Measurements from ENCODE around the gene NHLH1. TPM values are rescaled to one million over a fixed set of nuclear protein-coding genes. Genes with fewer than 3 reads are reported as not detected.

The NHLH1 gene
- total and polyA plus RNA-seq, 4 donors, result 0.08 TPM; not detected in 3

- H3K4me1 ChIP-seq (ENCODE audit: control insufficient read depth in 4 of 4, insufficient read depth in 4 of 4, low read length in 3 of 4), result peaks cover 4 to 12% (median 10%) of the 10 kb centered on the region in 4 donors
Observed at GRCh38 chr1:160346958-160347357, 19.9 kb upstream of the NHLH1 start.

GRCh38 chr1:160351629-160352028, 15.2 kb upstream of the NHLH1 start:
- H3K9me3 ChIP-seq (ENCODE audit: control insufficient read depth in 4 of 4, low read length in 3 of 4), result no peaks in the 10 kb centered on the region
- peaks cover 26 to 84% (median 82%) of the 10 kb centered on the region in 4 donors for H3K36me3 ChIP-seq (ENCODE audit: control insufficient read depth in 4 of 4, insufficient read depth in 3 of 4, low read depth in 1 of 4, low read length in 3 of 4)
- WGBS, result 90% methylated on average over 4 of the region's 4 CpGs
- no peak for TF ChIP-seq FOXA2 (IDR thresholded peaks at IDR 0.05)
- no peak for TF ChIP-seq GABPA (IDR thresholded peaks at IDR 0.05 in 1 of 2, conservative IDR thresholded peaks at IDR 0.05 in 1 of 2)
- no peak for TF ChIP-seq TAF1 (conservative IDR thresholded peaks at IDR 0.05)
- no peak for TF ChIP-seq REST (IDR thresholded peaks at IDR 0.05)
- no peak for TF ChIP-seq CTCF (IDR thresholded peaks at IDR 0.05; ENCODE audit: low read depth, low read length, missing input control)
- no peak for TF ChIP-seq ZBTB33 (IDR thresholded peaks at IDR 0.05)
- no peak for TF ChIP-seq ATF3 (IDR thresholded peaks at IDR 0.05)
- TF ChIP-seq SP1 (IDR thresholded peaks at IDR 0.05), result no peak
- no peak for TF ChIP-seq HNF4A (conservative IDR thresholded peaks at IDR 0.05)
- TF ChIP-seq EGR1 (IDR thresholded peaks at IDR 0.05; ENCODE audit: low read depth in 2 of 2), result no peak
- no peak for TF ChIP-seq RXRA (IDR thresholded peaks at IDR 0.05)
- no peak for TF ChIP-seq RAD21 (IDR thresholded peaks at IDR 0.05)
- TF ChIP-seq JUND (IDR thresholded peaks at IDR 0.05), result no peak
- no peak for TF ChIP-seq HNF4G (IDR thresholded peaks at IDR 0.05)
- TF ChIP-seq NR2F2 (IDR thresholded peaks at IDR 0.05), result no peak
- no peak for TF ChIP-seq FOXA1 (IDR thresholded peaks at IDR 0.05)
- no peak for TF ChIP-seq YY1 (IDR thresholded peaks at IDR 0.05)
- no peaks in the 10 kb centered on the region for H3K4me1 ChIP-seq (ENCODE audit: control insufficient read depth in 4 of 4, insufficient read depth in 4 of 4, low read length in 3 of 4)
- DNase-seq (ENCODE audit: low spot score), result no peak
- no peaks in the 10 kb centered on the region for H3K27me3 ChIP-seq (ENCODE audit: control insufficient read depth in 4 of 4, insufficient read depth in 4 of 4, low read length in 3 of 4)
- H3K27ac ChIP-seq (ENCODE audit: low read depth in 1 of 2, low read length in 2 of 2), result no peak overlapping the region
- no peak overlapping the region for H3K4me3 ChIP-seq (ENCODE audit: low read depth in 1 of 3, low read length in 3 of 3)
- H3K9ac ChIP-seq (ENCODE audit: low read depth in 1 of 2, low read length in 2 of 2), result no peak overlapping the region

More at GRCh38 chr1:160346958-160347357, 19.9 kb upstream of the NHLH1 start:
- no peak for DNase-seq (ENCODE audit: low spot score)
- H3K27me3 ChIP-seq (ENCODE audit: control insufficient read depth in 4 of 4, insufficient read depth in 4 of 4, low read length in 3 of 4), result no peaks in the 10 kb centered on the region
- peaks cover 13 to 39% (median 39%) of the 10 kb centered on the region in 4 donors for H3K36me3 ChIP-seq (ENCODE audit: control insufficient read depth in 4 of 4, insufficient read depth in 3 of 4, low read depth in 1 of 4, low read length in 3 of 4)
- 73% methylated on average over 4 of the region's 4 CpGs for WGBS
- H3K4me3 ChIP-seq (ENCODE audit: low read depth in 1 of 3, low read length in 3 of 3), result no peak overlapping the region
- H3K27ac ChIP-seq (ENCODE audit: low read depth in 1 of 2, low read length in 2 of 2), result peak overlapping the region in 1 of 2 donors; percentile 11
- no peaks in the 10 kb centered on the region for H3K9me3 ChIP-seq (ENCODE audit: control insufficient read depth in 4 of 4, low read length in 3 of 4)
- TF ChIP-seq FOXA2 (IDR thresholded peaks at IDR 0.05) (no peak), EGR1 (IDR thresholded peaks at IDR 0.05; ENCODE audit: low read depth in 2 of 2) (no peak), JUND (IDR thresholded peaks at IDR 0.05) (no peak)
- H3K9ac ChIP-seq (ENCODE audit: low read depth in 1 of 2, low read length in 2 of 2), result no peak overlapping the region

Measured in liver (tissue), 9 donors.